Inferior parietal cortex (tissue), 1 donor: ENCODE results near the gene MALRD1.

Experiments
- DNase-seq: peaks from one replicate; pipeline ENCODE4 v3.0.0-alpha.2; 2016; ENCODE audit errors: extremely low spot score

Gene MALRD1

DNA sequence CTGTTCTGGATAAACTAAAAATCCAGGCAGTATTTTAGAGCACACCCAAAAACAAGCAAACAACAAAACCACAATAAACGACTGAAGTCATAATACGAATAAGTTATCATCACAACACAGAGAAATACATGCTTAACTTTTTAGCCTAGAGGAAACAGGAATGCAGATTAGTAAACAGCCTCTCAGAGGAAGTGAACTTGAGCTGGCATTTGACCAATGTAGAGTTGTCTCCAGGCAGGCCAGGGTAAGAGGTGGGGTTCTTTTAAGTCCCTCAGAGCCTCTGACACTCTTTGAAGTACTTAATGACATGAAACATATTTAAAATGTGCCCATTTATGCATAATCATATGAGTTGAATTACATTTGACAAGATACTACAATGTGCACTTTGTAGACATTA, 724.4 kb downstream of the MALRD1 start:
- no peak for DNase-seq

DNA sequence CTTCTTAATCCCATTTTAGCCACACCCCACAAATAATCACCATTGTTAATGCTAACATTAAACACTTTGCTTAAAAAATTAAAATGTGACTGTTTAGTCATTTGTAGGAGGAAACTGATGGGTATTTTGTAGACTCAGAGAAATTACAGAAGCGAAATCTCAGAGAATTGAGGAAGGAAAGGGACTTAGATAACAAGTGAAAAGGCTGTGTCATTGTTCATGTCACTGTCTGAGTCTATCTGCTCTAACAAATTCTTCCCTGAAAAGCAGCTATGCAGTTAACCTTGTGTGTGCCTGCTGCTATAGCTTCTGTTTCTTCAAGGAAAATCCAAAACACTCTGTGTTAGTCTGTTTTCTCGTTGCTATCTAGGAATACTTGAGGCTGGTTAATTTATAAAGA, 726.7 kb downstream of the MALRD1 start:
- no peak for DNase-seq

DNA sequence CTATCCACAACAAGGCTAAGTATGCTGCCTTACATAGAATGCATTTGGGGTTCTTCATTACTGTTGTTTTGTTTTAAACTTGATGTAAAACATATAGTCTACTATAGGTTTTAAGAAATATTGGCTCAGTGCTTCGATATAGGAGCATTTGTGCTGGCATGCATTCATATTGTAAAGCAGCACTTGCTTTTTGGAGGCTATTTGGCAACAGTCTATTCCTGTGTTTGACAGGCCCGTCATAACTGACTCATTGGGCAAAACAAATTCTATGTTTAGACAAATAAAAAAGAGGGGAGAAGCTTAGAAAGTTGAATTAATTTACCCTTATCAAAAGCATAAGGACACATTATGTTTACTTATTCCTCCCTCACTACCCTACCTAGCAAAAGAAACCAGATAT, 729.2 kb downstream of the MALRD1 start:
- no peak for DNase-seq

- DNase-seq, result no peak
These were observed 730.4 kb downstream of the MALRD1 start for GRCh38 chr10:19778996-19779395.

DNA sequence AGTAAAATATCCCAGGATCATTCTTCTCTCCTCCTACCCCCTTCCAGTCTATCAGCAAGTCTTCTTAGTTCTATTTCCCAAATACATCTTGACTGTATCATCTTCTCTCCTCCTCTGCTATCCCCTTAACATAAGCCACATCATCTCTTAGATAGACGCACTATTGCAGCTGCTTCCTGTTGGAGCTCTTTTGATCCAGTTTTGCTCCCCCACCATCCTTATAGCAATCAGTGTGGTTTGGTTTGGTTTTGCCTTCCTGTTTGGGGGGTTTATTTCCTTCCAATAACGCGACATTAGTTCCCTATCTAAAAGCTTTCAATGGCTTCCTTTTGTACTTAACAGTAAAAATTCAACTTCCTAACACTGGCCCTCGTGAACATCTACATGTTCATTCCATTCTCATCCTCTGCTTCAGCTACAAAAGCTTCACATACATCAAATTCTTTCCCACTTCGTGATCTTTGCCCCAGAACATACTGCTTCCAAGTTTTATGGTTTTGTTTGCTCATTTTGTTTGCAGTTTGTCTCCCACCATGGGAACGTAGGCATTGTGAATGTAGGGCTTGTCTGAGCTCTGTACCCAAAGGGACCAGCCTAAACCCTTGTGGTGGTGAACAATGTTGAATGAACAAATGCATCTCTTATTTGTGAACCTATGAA, 734.0 kb downstream of the MALRD1 start:
- no peak for DNase-seq

- DNase-seq, result no peak
These were observed 735.1 kb downstream of the MALRD1 start for GRCh38 chr10:19783721-19784120.
